CD14-positive monocyte (primary cell): Measurements from ENCODE around the gene C17orf107. TPM values are rescaled to one million over a fixed set of nuclear protein-coding genes. Genes with fewer than 3 reads are reported as not detected.

ENCODE experiments used
- DNase-seq, 3 donors: peaks; one replicate each; pipeline ENCODE4 v3.0.0-alpha.2; 2011 to 2022
- H2AFZ ChIP-seq: 2 replicates; pipeline ENCODE4 v1.6.0; 2012; ENCODE audit warnings: mild to moderate bottlenecking, low read depth, low read length, inconsistent platforms; ENCODE audit not compliant: insufficient read depth, poor library complexity, severe bottlenecking
- H3K27ac ChIP-seq, 2 donors: 1 replicate in 1 of 2; 2 replicates in 1 of 2; pipeline ENCODE4 v1.5.1; 2012 to 2013; ENCODE audit warnings: low read length in 2 of 2, control low read depth in 1 of 2, inconsistent platforms in 1 of 2, low read depth in 1 of 2, mild to moderate bottlenecking in 1 of 2
- H3K27me3 ChIP-seq, 2 donors: one replicate each; pipeline versions ENCODE4 v1.6.0 to v1.6.1; 2011 to 2013; ENCODE audit warnings: low read length in 2 of 2; ENCODE audit not compliant: control insufficient read depth in 2 of 2, insufficient read depth in 2 of 2
- H3K36me3 ChIP-seq, 2 donors: replicated peaks in 1 of 2; 1 replicate in 1 of 2; 2 replicates in 1 of 2; pipeline versions ENCODE4 v1.5.1 to v1.6.1; 2012 to 2013; ENCODE audit warnings: low read length in 2 of 2, control low read depth in 1 of 2, inconsistent platforms in 1 of 2, mild to moderate bottlenecking in 1 of 2; ENCODE audit not compliant: insufficient read depth in 2 of 2, control insufficient read depth in 1 of 2
- H3K4me1 ChIP-seq, 2 donors: 1 replicate in 1 of 2; 2 replicates in 1 of 2; pipeline versions ENCODE4 v1.5.1 to v1.6.1; 2012 to 2013; ENCODE audit warnings: low read length in 2 of 2, control low read depth in 1 of 2, inconsistent platforms in 1 of 2, mild to moderate bottlenecking in 1 of 2, moderate library complexity in 1 of 2; ENCODE audit not compliant: insufficient read depth in 2 of 2, control insufficient read depth in 1 of 2
- H3K4me2 ChIP-seq: replicated peaks from 2 replicates; pipeline ENCODE3; 2012; ENCODE audit warnings: low read length, moderate library complexity, mild to moderate bottlenecking; ENCODE audit not compliant: poor library complexity, severe bottlenecking; ENCODE audit errors: extremely low read depth
- H3K4me3 ChIP-seq, 3 experiments: fragments of 200-600 bp in 1 of 3; sonication (generic) in 1 of 3; replicated peaks in 1 of 3; 1 replicate in 2 of 3; 2 replicates in 1 of 3; pipeline ENCODE4 v1.5.1; 2011 to 2013; ENCODE audit warnings: low read length in 3 of 3, mild to moderate bottlenecking in 3 of 3, control low read depth in 2 of 3, low read depth in 2 of 3, inconsistent platforms in 1 of 3, moderate library complexity in 1 of 3
- H3K79me2 ChIP-seq: 2 replicates; pipeline ENCODE4 v1.6.0; 2012; ENCODE audit warnings: mild to moderate bottlenecking, control low read depth, inconsistent platforms, low read length, moderate library complexity; ENCODE audit not compliant: insufficient read depth
- H3K9ac ChIP-seq: 2 replicates; pipeline ENCODE4 v1.6.0; 2017; ENCODE audit warnings: low read length, mild to moderate bottlenecking; ENCODE audit not compliant: insufficient read depth, poor library complexity, severe bottlenecking
- H3K9me3 ChIP-seq, 2 donors: replicated peaks in 1 of 2; 1 replicate in 1 of 2; 2 replicates in 1 of 2; pipeline versions ENCODE4 v1.5.1 to v1.6.1; 2012 to 2013; ENCODE audit warnings: low read length in 2 of 2, control low read depth in 1 of 2; ENCODE audit not compliant: control insufficient read depth in 1 of 2, insufficient read depth in 1 of 2
- H4K20me1 ChIP-seq: 2 replicates; pipeline ENCODE4 v1.6.0; 2012; ENCODE audit warnings: mild to moderate bottlenecking, low read length, control low read depth, moderate library complexity; ENCODE audit not compliant: insufficient read depth
- H3K27ac Mint-ChIP-seq, 7 donors: one replicate each; pipeline ENCODE4 v1.8.0; 2020; ENCODE audit warnings: mild to moderate bottlenecking in 7 of 7, mixed read lengths in 7 of 7, moderate library complexity in 6 of 7, inconsistent platforms in 2 of 7
- H3K27me3 Mint-ChIP-seq, 3 donors: one replicate each; pipeline ENCODE4 v1.8.0; 2021 to 2022; ENCODE audit warnings: low read depth in 3 of 3, mild to moderate bottlenecking in 3 of 3, mixed read lengths in 3 of 3, moderate library complexity in 3 of 3, inconsistent platforms in 1 of 3
- H3K36me3 Mint-ChIP-seq, 2 donors: one replicate each; pipeline ENCODE4 v1.8.0; 2020; ENCODE audit warnings: mixed read lengths in 2 of 2, inconsistent platforms in 1 of 2, mild to moderate bottlenecking in 1 of 2
- H3K4me1 Mint-ChIP-seq: one replicate; pipeline ENCODE4 v1.8.0; 2020; ENCODE audit warnings: mild to moderate bottlenecking, mixed read lengths
- H3K4me3 Mint-ChIP-seq, 2 donors: one replicate each; pipeline ENCODE4 v1.8.0; 2020; ENCODE audit warnings: mild to moderate bottlenecking in 2 of 2, mixed read lengths in 2 of 2, moderate library complexity in 1 of 2
- H3K9me3 Mint-ChIP-seq, 7 donors: one replicate each; pipeline ENCODE4 v1.8.0; 2020 to 2022; ENCODE audit warnings: mixed read lengths in 7 of 7, mild to moderate bottlenecking in 6 of 7, moderate library complexity in 6 of 7, inconsistent platforms in 2 of 7
- CTCF ChIP-seq: fragments of 200-600 bp; IDR thresholded peaks from one replicate; pipeline ENCODE4 v1.8.0; 2022; ENCODE audit warnings: antibody characterized with exemption, mild to moderate bottlenecking
- WGBS: methylation state at CpG from one replicate; pipeline ENCODE4 v1.1.5; 2013; ENCODE audit warnings: missing lambda C conversion rate; ENCODE audit not compliant: insufficient coverage; 5-methylcytosine and 5-hydroxymethylcytosine counted together
- intact Hi-C, 2 donors: fragments of 100-400 bp; cut with micrococcal nuclease; formaldehyde crosslinking; loops; one replicate each; pipeline versions ENCODE4 v1.15.0 to v1.15.1; 2023
- polyA plus RNA-seq, 3 donors: library from polyadenylated mRNA; depleted of rRNA in 1 of 3; unstranded in 2 of 3; stranded (reverse) in 1 of 3; fragments of 300-500 nt in 2 of 3; fragments of >200 nt in 1 of 3; fragmentation: Illumina TruSeq in 2 of 3; gene quantifications; 1 replicate in 2 of 3; 2 replicates in 1 of 3; pipeline ENCODE4 v1.2.3, GENCODE V29; 2012 to 2021

Gene C17orf107
- polyA plus RNA-seq, 3 donors: 1.9 to 5.1 (median 4.2) TPM

- intact Hi-C loops: loop anchor here in 1 of 2 donors (5.0 kb wide), 2 partner anchors 45 to 180 kb away; partner anchors contain the start of gene CHRNE
- H3K4me3 Mint-ChIP-seq: peak overlapping the region; percentile 96 to 97
- WGBS: 0% methylated on average over 5 of the region's 7 CpGs
- peaks cover 64% of the 10 kb centered on the region for H4K20me1 ChIP-seq
- H3K4me1 Mint-ChIP-seq: peaks cover 65% of the 10 kb centered on the region
- H3K27ac ChIP-seq: peak overlapping the region; percentile 94
- TF ChIP-seq CTCF: no peak
- peaks cover 72% of the 10 kb centered on the region for H3K79me2 ChIP-seq
- H3K36me3 Mint-ChIP-seq: peaks cover 40 to 47% of the 10 kb centered on the region in 2 donors
- peaks cover 32 to 40% of the 10 kb centered on the region in 2 donors for H3K36me3 ChIP-seq
- DNase-seq: peak in 2 of 3 donors; percentile 26 to 62
- H3K27ac Mint-ChIP-seq: peak overlapping the region; percentile 95 to 99 (median 97)
- H3K4me2 ChIP-seq: peak overlapping the region; percentile 98
- H3K9ac ChIP-seq: peak overlapping the region; percentile 80
- no peaks in the 10 kb centered on the region for H3K27me3 ChIP-seq
- peaks cover 63 to 80% of the 10 kb centered on the region in 2 donors for H3K4me1 ChIP-seq
- H3K27me3 Mint-ChIP-seq: peaks cover 2 to 8% (median 3%) of the 10 kb centered on the region in 3 donors
- no peaks in the 10 kb centered on the region for H3K9me3 Mint-ChIP-seq
- H3K9me3 ChIP-seq: no peaks in the 10 kb centered on the region
- H3K4me3 ChIP-seq: peak overlapping the region; percentile 92 to 95 (median 94)
- no peak overlapping the region for H2AFZ ChIP-seq
These were observed 47.7 kb downstream of the C17orf107 start for GRCh38 chr17:4947010-4947410.

DNA sequence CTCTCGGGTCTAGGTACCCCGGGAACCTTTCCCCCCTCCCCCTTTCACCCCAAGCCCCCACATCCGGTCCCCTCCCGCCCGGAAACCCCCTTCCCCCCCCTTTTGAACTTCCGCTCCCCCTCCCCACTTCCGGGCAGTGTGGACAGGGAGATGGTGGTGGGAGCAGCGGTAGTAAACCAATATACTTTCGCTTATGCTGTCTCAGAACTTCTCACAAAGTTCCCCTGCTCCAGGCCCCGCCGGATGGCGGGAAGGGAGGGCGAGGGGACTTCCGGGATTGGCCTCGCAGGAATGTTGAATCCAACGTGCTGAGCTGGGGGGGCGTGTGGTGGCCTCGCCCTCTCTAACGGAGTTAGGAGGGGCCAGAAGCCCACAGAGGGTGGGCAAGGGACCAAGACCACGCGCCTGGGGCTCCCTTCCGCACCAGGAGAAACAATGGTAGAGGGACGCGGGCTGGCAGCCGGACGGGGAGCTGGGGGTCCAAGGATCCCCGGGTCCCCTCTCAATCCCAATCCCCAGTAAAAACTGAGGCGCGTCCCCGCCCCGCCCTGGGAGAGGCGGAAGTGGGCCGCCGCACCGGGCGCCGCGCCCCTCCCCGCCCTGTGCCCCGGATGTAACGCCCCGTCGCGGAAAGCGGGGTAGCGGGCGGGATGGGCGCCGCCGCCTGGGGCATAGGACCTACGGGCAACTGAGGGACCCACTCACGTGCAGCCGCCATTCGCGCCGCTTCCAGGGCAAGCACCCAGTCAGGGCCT is 48.3 kb downstream of the C17orf107 start:
- H4K20me1 ChIP-seq: peaks cover 58% of the 10 kb centered on the region
- peak overlapping the region; percentile 95 to 99 (median 98) for H3K27ac Mint-ChIP-seq
- H3K9me3 ChIP-seq: no peaks in the 10 kb centered on the region
- no peaks in the 10 kb centered on the region for H3K9me3 Mint-ChIP-seq
- under 1% methylated on average over 47 of the region's 56 CpGs for WGBS
- peak overlapping the region; percentile 80 for H3K9ac ChIP-seq
- DNase-seq: peak; percentile 32 to 74 (median 47)
- intact Hi-C loops: loop anchor here (2.0 to 5.0 kb wide), 3 partner anchors 19 to 180 kb away; partner anchors contain the start of genes CHRNE (in 1 of the 2) and SPAG7 (in 1 of the 2)
- TF ChIP-seq CTCF: no peak
- peak overlapping the region; percentile 98 for H3K4me2 ChIP-seq
- H2AFZ ChIP-seq: peak overlapping the region; percentile 58
- peak overlapping the region; percentile 92 to 95 (median 94) for H3K4me3 ChIP-seq
- peaks cover 57 to 74% of the 10 kb centered on the region in 2 donors for H3K4me1 ChIP-seq
- peaks cover 35 to 42% of the 10 kb centered on the region in 2 donors for H3K36me3 Mint-ChIP-seq
- peak overlapping the region; percentile 96 to 97 for H3K4me3 Mint-ChIP-seq
- H3K27ac ChIP-seq: peak overlapping the region; percentile 94
- H3K27me3 Mint-ChIP-seq: peaks cover 2 to 8% (median 3%) of the 10 kb centered on the region in 3 donors
- peaks cover 59% of the 10 kb centered on the region for H3K4me1 Mint-ChIP-seq
- peaks cover 66% of the 10 kb centered on the region for H3K79me2 ChIP-seq
- H3K27me3 ChIP-seq: no peaks in the 10 kb centered on the region
- peaks cover 29 to 34% of the 10 kb centered on the region in 2 donors for H3K36me3 ChIP-seq
